HG02884 (cell line): Measurements from ENCODE around the gene EPHB1.

Source experiments
- ATAC-seq: cut with Tn5 transposase; IDR thresholded peaks from one replicate; pipeline ENCODE4 v1.9.1; 2021; ENCODE audit warnings: mild to moderate bottlenecking, moderate library complexity; ENCODE audit not compliant: unreplicated experiment

Gene EPHB1

GRCh38 chr3:134794950-134795745 lies at the start of gene EPHB1:
TSS of gene EPHB1 (plus strand) at chr3:134795260.
- ATAC-seq: peak; percentile 71

- ATAC-seq: no peak
These were observed 46.4 kb upstream of the EPHB1 start for GRCh38 chr3:134748698-134749097.

GRCh38 chr3:134749174-134749573 lies 45.9 kb upstream of the EPHB1 start:
- ATAC-seq: no peak

- no peak for ATAC-seq
These were observed 45.1 kb upstream of the EPHB1 start for GRCh38 chr3:134749802-134750553.

- no peak for ATAC-seq
These were observed 43.2 kb upstream of the EPHB1 start for GRCh38 chr3:134751831-134752230.

GRCh38 chr3:134752761-134753461 lies 42.1 kb upstream of the EPHB1 start:
- no peak for ATAC-seq

GRCh38 chr3:134753999-134754742 lies 40.9 kb upstream of the EPHB1 start:
- ATAC-seq: no peak

GRCh38 chr3:134754768-134755559 lies 40.1 kb upstream of the EPHB1 start:
- ATAC-seq: no peak

GRCh38 chr3:134755821-134756220 lies 39.2 kb upstream of the EPHB1 start:
- ATAC-seq: no peak

GRCh38 chr3:134757549-134758069 lies 37.5 kb upstream of the EPHB1 start:
- no peak for ATAC-seq

GRCh38 chr3:134761213-134761612 lies 33.8 kb upstream of the EPHB1 start:
- no peak for ATAC-seq

- ATAC-seq: no peak
These were observed 33.0 kb upstream of the EPHB1 start for GRCh38 chr3:134762016-134762415.

- no peak for ATAC-seq
These were observed 29.6 kb upstream of the EPHB1 start for GRCh38 chr3:134765468-134765867.

GRCh38 chr3:134766290-134766689 lies 28.8 kb upstream of the EPHB1 start:
- ATAC-seq: no peak

GRCh38 chr3:134768116-134768515 lies 26.9 kb upstream of the EPHB1 start:
- no peak for ATAC-seq

- ATAC-seq: no peak
These were observed 26.2 kb upstream of the EPHB1 start for GRCh38 chr3:134768837-134769236.

GRCh38 chr3:134769287-134769868 lies 25.7 kb upstream of the EPHB1 start:
- no peak for ATAC-seq

GRCh38 chr3:134772011-134772410 lies 23.0 kb upstream of the EPHB1 start:
- ATAC-seq: no peak

- no peak for ATAC-seq
These were observed 22.5 kb upstream of the EPHB1 start for GRCh38 chr3:134772591-134772990.
